ENCODE data around the gene HIPK3.
A peak's percentile ranks its signal among the peaks of the same experiment; 100 is the strongest.

HIPK3 gene

GRCh38 chr11:33290319-33290718 lies 33.1 kb downstream of the HIPK3 start:
- peak overlapping the region; percentile 29; the same call in 1 of the 2 replicates for H3K9ac ChIP-seq
- no peak for TF ChIP-seq CTCF (conservative IDR thresholded peaks at IDR 0.05; ENCODE audit: low read depth, low read length)
- H3K27ac ChIP-seq, result peak overlapping the region; percentile 79
- no peaks in the 10 kb centered on the region for H4K20me1 ChIP-seq (ENCODE audit: insufficient read depth)
- no peaks in the 10 kb centered on the region for H3K27me3 ChIP-seq (ENCODE audit: insufficient read depth, low read depth)
- no peak overlapping the region for H3K4me3 ChIP-seq (IDR thresholded peaks at IDR 0.05; ENCODE audit: insufficient read depth, low read depth, low read length)
- H3K4me2 ChIP-seq, result peak overlapping the region; percentile 91
- no peak overlapping the region for H2AFZ ChIP-seq (ENCODE audit: low read depth)
- peaks cover 40% of the 10 kb centered on the region for H3K4me1 ChIP-seq (ENCODE audit: low read depth, poor library complexity, severe bottlenecking)
- peaks cover 46% of the 10 kb centered on the region for H3K79me2 ChIP-seq (ENCODE audit: insufficient read depth, low read depth)
- H3K36me3 ChIP-seq (ENCODE audit: insufficient read depth), result no peaks in the 10 kb centered on the region; the same call in 1 of the 2 replicates

GRCh38 chr11:33291004-33291777 lies 34.0 kb downstream of the HIPK3 start:
- H3K9ac ChIP-seq, result peak overlapping the region; percentile 29; the same call in 1 of the 2 replicates
- H3K4me1 ChIP-seq (ENCODE audit: low read depth, poor library complexity, severe bottlenecking), result peaks cover 43% of the 10 kb centered on the region
- H3K4me2 ChIP-seq, result peak overlapping the region; percentile 91
- H3K27me3 ChIP-seq (ENCODE audit: insufficient read depth, low read depth), result no peaks in the 10 kb centered on the region
- no peak overlapping the region for H3K4me3 ChIP-seq (IDR thresholded peaks at IDR 0.05; ENCODE audit: insufficient read depth, low read depth, low read length)
- peak overlapping the region; percentile 79 for H3K27ac ChIP-seq
- no peaks in the 10 kb centered on the region; the same call in 1 of the 2 replicates for H3K36me3 ChIP-seq (ENCODE audit: insufficient read depth)
- TF ChIP-seq CTCF (conservative IDR thresholded peaks at IDR 0.05; ENCODE audit: low read depth, low read length), result no peak
- H3K79me2 ChIP-seq (ENCODE audit: insufficient read depth, low read depth), result peaks cover 54% of the 10 kb centered on the region
- H4K20me1 ChIP-seq (ENCODE audit: insufficient read depth), result no peaks in the 10 kb centered on the region
- H2AFZ ChIP-seq (ENCODE audit: low read depth), result no peak overlapping the region

- no peak overlapping the region for H2AFZ ChIP-seq (ENCODE audit: low read depth)
- peak overlapping the region; percentile 91 for H3K4me2 ChIP-seq
- no peaks in the 10 kb centered on the region for H3K27me3 ChIP-seq (ENCODE audit: insufficient read depth, low read depth)
- H3K4me3 ChIP-seq (IDR thresholded peaks at IDR 0.05; ENCODE audit: insufficient read depth, low read depth, low read length), result no peak overlapping the region
- H3K9ac ChIP-seq, result peak overlapping the region; percentile 29; the same call in 1 of the 2 replicates
- H3K4me1 ChIP-seq (ENCODE audit: low read depth, poor library complexity, severe bottlenecking), result peaks cover 52% of the 10 kb centered on the region
- no peaks in the 10 kb centered on the region for H3K36me3 ChIP-seq (ENCODE audit: insufficient read depth)
- peak overlapping the region; percentile 79 for H3K27ac ChIP-seq
- no peak for TF ChIP-seq CTCF (conservative IDR thresholded peaks at IDR 0.05; ENCODE audit: low read depth, low read length)
- H4K20me1 ChIP-seq (ENCODE audit: insufficient read depth), result no peaks in the 10 kb centered on the region
- peaks cover 64% of the 10 kb centered on the region for H3K79me2 ChIP-seq (ENCODE audit: insufficient read depth, low read depth)
These were observed 35.1 kb downstream of the HIPK3 start for GRCh38 chr11:33292311-33292710.

- no peaks in the 10 kb centered on the region for H4K20me1 ChIP-seq (ENCODE audit: insufficient read depth)
- H3K4me3 ChIP-seq (IDR thresholded peaks at IDR 0.05; ENCODE audit: insufficient read depth, low read depth, low read length), result no peak overlapping the region
- no peaks in the 10 kb centered on the region for H3K27me3 ChIP-seq (ENCODE audit: insufficient read depth, low read depth)
- H3K36me3 ChIP-seq (ENCODE audit: insufficient read depth), result no peaks in the 10 kb centered on the region
- H3K9ac ChIP-seq, result no peak overlapping the region
- H3K4me1 ChIP-seq (ENCODE audit: low read depth, poor library complexity, severe bottlenecking), result peaks cover 53% of the 10 kb centered on the region
- H3K79me2 ChIP-seq (ENCODE audit: insufficient read depth, low read depth), result peaks cover 70% of the 10 kb centered on the region
- TF ChIP-seq CTCF (conservative IDR thresholded peaks at IDR 0.05; ENCODE audit: low read depth, low read length), result no peak
- H3K27ac ChIP-seq, result no peak overlapping the region
- no peak overlapping the region for H3K4me2 ChIP-seq
- H2AFZ ChIP-seq (ENCODE audit: low read depth), result no peak overlapping the region
These were observed 37.0 kb downstream of the HIPK3 start for GRCh38 chr11:33294224-33294623.
